Gastrocnemius medialis (tissue), 4 donors: ENCODE measurements around the gene CYP26A1. TPM values are rescaled to one million over a fixed set of nuclear protein-coding genes. Genes with fewer than 3 reads are reported as not detected.

ENCODE experiments used
- ATAC-seq, 2 donors: fragments of 150-250 bp; one replicate each; pipeline ENCODE4 v1.9.1; 2016
- DNase-seq, 2 donors: peaks; one replicate each; pipeline ENCODE4 v3.0.0-alpha.2; 2019
- H3K27ac ChIP-seq, 4 donors: fragments of 200-600 bp; sonication (generic); 1 replicate in 1 of 4; 2 replicates in 3 of 4; pipeline ENCODE4 v1.5.1; 2016 to 2018; ENCODE audit warnings: mild to moderate bottlenecking in 2 of 4, moderate library complexity in 1 of 4
- H3K27me3 ChIP-seq, 3 donors: fragments of 200-600 bp; sonication (generic) in 2 of 3; 1 replicate in 1 of 3; 2 replicates in 2 of 3; pipeline versions ENCODE4 v1.5.1 to v1.6.0; 2016 to 2019; ENCODE audit warnings: mild to moderate bottlenecking in 1 of 3, moderate library complexity in 1 of 3
- H3K36me3 ChIP-seq, 2 donors: fragments of 200-600 bp; sonication (generic) in 1 of 2; one replicate each; pipeline ENCODE4 v1.5.1; 2017 to 2018
- H3K4me1 ChIP-seq, 2 donors: fragments of 200-600 bp; sonication (generic) in 1 of 2; one replicate each; pipeline ENCODE4 v1.5.1; 2016 to 2017; ENCODE audit warnings: mild to moderate bottlenecking in 2 of 2
- H3K4me3 ChIP-seq, 4 donors: fragments of 200-600 bp; sonication (generic) in 3 of 4; 1 replicate in 1 of 4; 2 replicates in 3 of 4; pipeline ENCODE4 v1.5.1; 2016 to 2019; ENCODE audit warnings: mild to moderate bottlenecking in 2 of 4
- H3K9me3 ChIP-seq, 3 donors: fragments of 200-600 bp; sonication (generic) in 2 of 3; 1 replicate in 1 of 3; 2 replicates in 2 of 3; pipeline ENCODE4 v1.5.1; 2016 to 2019
- CTCF ChIP-seq, 5 experiments: fragments of 450-650 bp in 3 of 5; fragments of 200-600 bp in 2 of 5; sonication (generic) in 2 of 5; IDR thresholded peaks in 4 of 5; conservative IDR thresholded peaks in 1 of 5; 1 replicate in 4 of 5; 2 replicates in 1 of 5; pipeline ENCODE4 v1.5.1; 2016 to 2019; ENCODE audit warnings: antibody characterized with exemption in 5 of 5, mild to moderate bottlenecking in 3 of 5, moderate library complexity in 3 of 5
- POLR2A ChIP-seq, 2 donors: fragments of 450-650 bp; IDR thresholded peaks; one replicate each; pipeline ENCODE4 v1.6.1; 2017; ENCODE audit warnings: antibody characterized with exemption in 2 of 2, mild to moderate bottlenecking in 2 of 2, moderate library complexity in 2 of 2
- in situ Hi-C, 4 donors: fragments of 200-750 bp; cut with MboI; loops; one replicate each; pipeline versions ENCODE4 v1.15.0 to v1.8.0; 2017; ENCODE audit warnings: low sequenced_read_pairs in 4 of 4
- intact Hi-C: fragments of 100-400 bp; cut with DNase I; formaldehyde crosslinking; loops from one replicate; pipeline ENCODE4 v1.15.1; 2023; ENCODE audit warnings: low total_unique reads
- total RNA-seq, 4 donors: library from RNA; depleted of rRNA; stranded (reverse); fragments of >200 nt; gene quantifications; one replicate each; pipeline versions ENCODE4 v1.1.0 to v1.2.3, GENCODE V29; 2016

Gene CYP26A1
- total RNA-seq, 4 donors from 2014 or later: not detected

DNA sequence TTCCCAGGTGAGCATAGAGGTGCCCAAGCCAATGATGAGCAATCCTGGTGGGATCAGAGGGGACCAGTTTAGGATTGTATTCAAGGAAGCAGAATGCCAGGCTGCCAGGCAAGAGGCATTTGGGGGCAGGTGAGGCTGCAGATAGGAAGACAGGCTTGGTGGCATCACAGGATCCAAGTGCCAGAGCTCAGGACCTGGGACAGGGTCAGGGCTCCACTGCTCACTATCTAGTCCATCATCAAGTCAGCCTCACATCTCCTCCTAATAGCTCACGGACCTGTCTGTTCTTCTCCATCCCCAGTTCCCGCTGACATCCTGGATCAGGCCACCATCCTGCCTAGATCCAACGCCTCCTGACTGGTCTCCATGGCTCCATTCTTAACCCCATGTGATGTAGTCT, 47.6 kb downstream of the CYP26A1 start:
- DNase-seq (no peak), ATAC-seq (no peak)
- intact Hi-C loops (no loop called here), in situ Hi-C loops (loop anchor here in 3 of 4 donors (10.0 to 25.0 kb wide), 2 partner anchors 166 to 173 kb away; no protein-coding TSS in a partner anchor)
- Histone ChIP-seq H3K27me3 (no peaks in the 10 kb centered on the region), H3K4me1 (no peaks in the 10 kb centered on the region), H3K4me3 (no peak overlapping the region), H3K9me3 (no peaks in the 10 kb centered on the region), H3K36me3 (no peaks in the 10 kb centered on the region), H3K27ac (no peak overlapping the region)
- TF ChIP-seq CTCF (IDR thresholded peaks at IDR 0.05 in 4 of 5, conservative IDR thresholded peaks at IDR 0.05 in 1 of 5) (no peak), POLR2A (IDR thresholded peaks at IDR 0.05) (no peak)

GRCh38 chr10:93123766-93124165, 50.1 kb downstream of the CYP26A1 start:
- intact Hi-C loops (no loop called here), in situ Hi-C loops (loop anchor here in 3 of 4 donors (10.0 to 25.0 kb wide), 2 partner anchors 164 to 171 kb away; no protein-coding TSS in a partner anchor)
- no peak overlapping the region for H3K27ac ChIP-seq
- ATAC-seq: no peak
- DNase-seq: no peak
- TF ChIP-seq CTCF (IDR thresholded peaks at IDR 0.05 in 4 of 5, conservative IDR thresholded peaks at IDR 0.05 in 1 of 5) (no peak), POLR2A (IDR thresholded peaks at IDR 0.05) (no peak)
- H3K36me3 ChIP-seq: no peaks in the 10 kb centered on the region
- no peaks in the 10 kb centered on the region for H3K9me3 ChIP-seq
- no peak overlapping the region for H3K4me3 ChIP-seq
- no peaks in the 10 kb centered on the region for H3K4me1 ChIP-seq
- no peaks in the 10 kb centered on the region for H3K27me3 ChIP-seq

- H3K4me3 ChIP-seq: no peak overlapping the region
- H3K9me3 ChIP-seq: no peaks in the 10 kb centered on the region
- intact Hi-C loops: no loop called here
- no peak overlapping the region for H3K27ac ChIP-seq
- in situ Hi-C loops: loop anchor here in 3 of 4 donors (10.0 to 25.0 kb wide), 2 partner anchors 163 to 170 kb away; no protein-coding TSS in a partner anchor
- no peaks in the 10 kb centered on the region for H3K4me1 ChIP-seq
- DNase-seq (no peak), ATAC-seq (no peak)
- TF ChIP-seq CTCF (IDR thresholded peaks at IDR 0.05 in 4 of 5, conservative IDR thresholded peaks at IDR 0.05 in 1 of 5) (no peak), POLR2A (IDR thresholded peaks at IDR 0.05) (no peak)
- H3K36me3 ChIP-seq: no peaks in the 10 kb centered on the region
- H3K27me3 ChIP-seq: no peaks in the 10 kb centered on the region
Measured at GRCh38 chr10:93124580-93125318, 51.1 kb downstream of the CYP26A1 start.

- no peak for DNase-seq
- Histone ChIP-seq H3K36me3 (no peaks in the 10 kb centered on the region), H3K4me3 (no peak overlapping the region), H3K27ac (no peak overlapping the region), H3K4me1 (no peaks in the 10 kb centered on the region), H3K27me3 (no peaks in the 10 kb centered on the region), H3K9me3 (no peaks in the 10 kb centered on the region)
- TF ChIP-seq POLR2A (IDR thresholded peaks at IDR 0.05) (no peak), CTCF (IDR thresholded peaks at IDR 0.05 in 4 of 5, conservative IDR thresholded peaks at IDR 0.05 in 1 of 5) (no peak)
- intact Hi-C loops (no loop called here), in situ Hi-C loops (loop anchor here in 1 of 4 donors (10.0 kb wide), 1 partner anchor 169 kb away; no protein-coding TSS in a partner anchor)
- ATAC-seq: no peak
Measured at GRCh38 chr10:93125966-93126365, 52.3 kb downstream of the CYP26A1 start.
